ENCODE measurements around the gene PAPPA2. TPM values are rescaled to one million over a fixed set of nuclear protein-coding genes. Genes with fewer than 3 reads are reported as not detected.

PAPPA2 gene
- total RNA-seq, 1 experiment from 2014 or later: 0.03 TPM

DNA sequence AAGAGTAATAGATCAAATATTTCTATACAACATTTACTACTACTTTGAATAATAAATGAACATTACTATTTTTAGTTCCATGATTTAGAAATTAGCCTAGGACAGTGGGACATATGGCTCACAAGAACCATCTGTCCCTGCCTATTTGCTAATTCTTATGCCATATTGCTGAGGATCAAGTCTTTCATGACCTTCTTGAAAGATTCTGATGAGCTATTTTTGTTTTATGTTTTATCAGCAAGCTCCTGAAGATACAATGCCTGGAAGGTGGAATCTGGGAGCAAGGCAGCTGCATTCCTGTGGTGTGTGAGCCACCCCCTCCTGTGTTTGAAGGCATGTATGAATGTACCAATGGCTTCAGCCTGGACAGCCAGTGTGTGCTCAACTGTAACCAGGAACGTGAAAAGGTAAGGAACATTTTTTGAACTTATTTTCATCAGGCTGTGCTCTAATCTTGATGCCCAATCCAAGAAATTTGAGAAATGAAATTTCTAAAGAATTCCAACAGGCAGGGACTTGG lies 326.7 kb downstream of the PAPPA2 start:
- intact Hi-C loops (cut with micrococcal nuclease; ENCODE audit: unreplicated experiment) (no loop called here), in situ Hi-C loops (cut with HindIII; ENCODE audit: low pct_unique_long_range_greater_than_20kb, low sequenced_read_pairs) (no loop called here)
- no peaks in the 10 kb centered on the region for H3K27me3 ChIP-seq (ENCODE audit: control insufficient read depth, insufficient read depth, low read length)
- ATAC-seq (no peak), DNase-seq (ENCODE audit: low read depth, low spot score) (no peak)
- POLR2A ChIA-PET: no interaction called here
- no TSS peak for BruUV-seq (replicated peaks)
- no peaks in the 10 kb centered on the region for H3K36me3 ChIP-seq (ENCODE audit: control insufficient read depth, insufficient read depth, low read length)
- H3K27ac ChIP-seq (ENCODE audit: low read length): no peak overlapping the region
- no peak overlapping the region for H3K4me3 ChIP-seq (ENCODE audit: low read depth in 2 of 2, low read length in 2 of 2)
- CTCF ChIA-PET: no interaction called here
- no peak for TF ChIP-seq CTCF (IDR thresholded peaks at IDR 0.05)
- no peak for TF ChIP-seq TCF7L2 (IDR thresholded peaks at IDR 0.05; ENCODE audit: low read depth, low read length)
- TF ChIP-seq, protein P1, sequence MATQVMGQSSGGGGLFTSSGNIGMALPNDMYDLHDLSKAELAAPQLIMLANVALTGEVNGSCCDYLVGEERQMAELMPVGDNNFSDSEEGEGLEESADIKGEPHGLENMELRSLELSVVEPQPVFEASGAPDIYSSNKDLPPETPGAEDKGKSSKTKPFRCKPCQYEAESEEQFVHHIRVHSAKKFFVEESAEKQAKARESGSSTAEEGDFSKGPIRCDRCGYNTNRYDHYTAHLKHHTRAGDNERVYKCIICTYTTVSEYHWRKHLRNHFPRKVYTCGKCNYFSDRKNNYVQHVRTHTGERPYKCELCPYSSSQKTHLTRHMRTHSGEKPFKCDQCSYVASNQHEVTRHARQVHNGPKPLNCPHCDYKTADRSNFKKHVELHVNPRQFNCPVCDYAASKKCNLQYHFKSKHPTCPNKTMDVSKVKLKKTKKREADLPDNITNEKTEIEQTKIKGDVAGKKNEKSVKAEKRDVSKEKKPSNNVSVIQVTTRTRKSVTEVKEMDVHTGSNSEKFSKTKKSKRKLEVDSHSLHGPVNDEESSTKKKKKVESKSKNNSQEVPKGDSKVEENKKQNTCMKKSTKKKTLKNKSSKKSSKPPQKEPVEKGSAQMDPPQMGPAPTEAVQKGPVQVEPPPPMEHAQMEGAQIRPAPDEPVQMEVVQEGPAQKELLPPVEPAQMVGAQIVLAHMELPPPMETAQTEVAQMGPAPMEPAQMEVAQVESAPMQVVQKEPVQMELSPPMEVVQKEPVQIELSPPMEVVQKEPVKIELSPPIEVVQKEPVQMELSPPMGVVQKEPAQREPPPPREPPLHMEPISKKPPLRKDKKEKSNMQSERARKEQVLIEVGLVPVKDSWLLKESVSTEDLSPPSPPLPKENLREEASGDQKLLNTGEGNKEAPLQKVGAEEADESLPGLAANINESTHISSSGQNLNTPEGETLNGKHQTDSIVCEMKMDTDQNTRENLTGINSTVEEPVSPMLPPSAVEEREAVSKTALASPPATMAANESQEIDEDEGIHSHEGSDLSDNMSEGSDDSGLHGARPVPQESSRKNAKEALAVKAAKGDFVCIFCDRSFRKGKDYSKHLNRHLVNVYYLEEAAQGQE (IDR thresholded peaks at IDR 0.05; ENCODE audit: insufficient read depth in 1 of 2, low read depth in 2 of 2, low read length in 1 of 2): no peak
- no peak for TF ChIP-seq POLR2AphosphoS5 (IDR thresholded peaks at IDR 0.05; ENCODE audit: low read depth, low read length)
- no peak for TF ChIP-seq SIN3A (IDR thresholded peaks at IDR 0.05; ENCODE audit: borderline replicate concordance, insufficient read depth, low read depth, low read length)
- no peaks in the 10 kb centered on the region for H3K9me3 ChIP-seq (ENCODE audit: control insufficient read depth, insufficient read depth, low read depth, low read length)
- no peaks in the 10 kb centered on the region for H3K4me1 ChIP-seq (ENCODE audit: control insufficient read depth, insufficient read depth, low read length)

- ChIA-PET POLR2A (interaction anchor here (0.7 kb wide), 1 partner anchor 73 kb away, joined by 18 read pairs; no protein-coding TSS in a partner anchor), CTCF (no interaction called here)
- ATAC-seq (no peak), DNase-seq (ENCODE audit: low read depth, low spot score) (no peak)
- Histone ChIP-seq H3K4me1 (ENCODE audit: control insufficient read depth, insufficient read depth, low read length) (no peaks in the 10 kb centered on the region), H3K36me3 (ENCODE audit: control insufficient read depth, insufficient read depth, low read length) (no peaks in the 10 kb centered on the region), H3K27ac (ENCODE audit: low read length) (no peak overlapping the region), H3K4me3 (ENCODE audit: low read depth in 2 of 2, low read length in 2 of 2) (no peak overlapping the region), H3K9me3 (ENCODE audit: control insufficient read depth, insufficient read depth, low read depth, low read length) (no peaks in the 10 kb centered on the region), H3K27me3 (ENCODE audit: control insufficient read depth, insufficient read depth, low read length) (no peaks in the 10 kb centered on the region)
- intact Hi-C loops (cut with micrococcal nuclease; ENCODE audit: unreplicated experiment) (no loop called here), in situ Hi-C loops (cut with HindIII; ENCODE audit: low pct_unique_long_range_greater_than_20kb, low sequenced_read_pairs) (no loop called here)
- no peak for TF ChIP-seq SIN3A (IDR thresholded peaks at IDR 0.05; ENCODE audit: borderline replicate concordance, insufficient read depth, low read depth, low read length)
- BruUV-seq (replicated peaks): no TSS peak
These were observed 327.8 kb downstream of the PAPPA2 start for GRCh38 chr1:176790786-176791185.

- Histone ChIP-seq H3K36me3 (ENCODE audit: control insufficient read depth, insufficient read depth, low read length) (no peaks in the 10 kb centered on the region), H3K27me3 (ENCODE audit: control insufficient read depth, insufficient read depth, low read length) (no peaks in the 10 kb centered on the region), H3K9me3 (ENCODE audit: control insufficient read depth, insufficient read depth, low read depth, low read length) (no peaks in the 10 kb centered on the region), H3K27ac (ENCODE audit: low read length) (no peak overlapping the region), H3K4me1 (ENCODE audit: control insufficient read depth, insufficient read depth, low read length) (no peaks in the 10 kb centered on the region), H3K4me3 (ENCODE audit: low read depth in 2 of 2, low read length in 2 of 2) (no peak overlapping the region)
- intact Hi-C loops (cut with micrococcal nuclease; ENCODE audit: unreplicated experiment) (no loop called here), in situ Hi-C loops (cut with HindIII; ENCODE audit: low pct_unique_long_range_greater_than_20kb, low sequenced_read_pairs) (no loop called here)
- no peak for DNase-seq (ENCODE audit: low read depth, low spot score)
- no peak for TF ChIP-seq TCF7L2 (IDR thresholded peaks at IDR 0.05; ENCODE audit: low read depth, low read length)
- no peak for TF ChIP-seq SIN3A (IDR thresholded peaks at IDR 0.05; ENCODE audit: borderline replicate concordance, insufficient read depth, low read depth, low read length)
- TF ChIP-seq, protein P1 (IDR thresholded peaks at IDR 0.05; ENCODE audit: insufficient read depth in 1 of 2, low read depth in 2 of 2, low read length in 1 of 2): no peak
- TF ChIP-seq CTCF (IDR thresholded peaks at IDR 0.05): no peak
- TF ChIP-seq POLR2AphosphoS5 (IDR thresholded peaks at IDR 0.05; ENCODE audit: low read depth, low read length): no peak
- CTCF ChIA-PET: no interaction called here
- POLR2A ChIA-PET: no interaction called here
- no TSS peak for BruUV-seq (replicated peaks)
- no peak for ATAC-seq
These were observed 328.9 kb downstream of the PAPPA2 start for GRCh38 chr1:176791906-176792305.
